SH-SY5Y (cell line): ENCODE measurements around the gene CLDN10.

Experiments
- GATA2 ChIP-seq: IDR thresholded peaks from 2 replicates; pipeline ENCODE4 v1.6.1; 2011; ENCODE audit warnings: mild to moderate bottlenecking, low read depth, low read length
- GATA3 ChIP-seq: IDR thresholded peaks from 2 replicates; pipeline ENCODE4 v1.6.1; 2011; ENCODE audit warnings: low read depth, mild to moderate bottlenecking, low read length, moderate library complexity

- TF ChIP-seq GATA2 = no peak
- no peak for TF ChIP-seq GATA3
Measured at GRCh38 chr13:95544293-95544692, 8.2 kb upstream of the CLDN10 start.
